ENCODE data around the gene CLIP1.

The CLIP1 gene

DNA sequence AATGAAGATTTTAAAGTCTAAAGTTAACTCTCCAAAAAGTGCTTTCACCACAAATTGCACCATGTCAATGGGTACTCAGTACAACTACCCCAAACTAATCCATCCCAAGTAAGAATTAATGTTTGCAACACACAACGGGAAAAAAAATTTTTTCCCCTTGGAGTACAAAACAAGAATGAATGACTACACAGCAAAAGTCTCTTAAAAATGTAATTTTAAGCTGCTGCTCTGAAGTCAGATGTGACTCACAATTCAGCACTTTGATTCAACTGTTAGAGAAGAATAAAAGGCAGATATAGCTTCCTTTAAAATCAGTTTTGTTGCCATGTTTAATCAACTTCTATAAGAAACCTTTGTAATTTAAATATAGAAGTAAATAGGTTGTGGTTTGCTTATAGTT, 113.7 kb downstream of the CLIP1 start:
- no peak overlapping the region for H3K4me3 ChIP-seq (replicated peaks; ENCODE audit: low read depth, low read length)
- TF ChIP-seq, protein P1, sequence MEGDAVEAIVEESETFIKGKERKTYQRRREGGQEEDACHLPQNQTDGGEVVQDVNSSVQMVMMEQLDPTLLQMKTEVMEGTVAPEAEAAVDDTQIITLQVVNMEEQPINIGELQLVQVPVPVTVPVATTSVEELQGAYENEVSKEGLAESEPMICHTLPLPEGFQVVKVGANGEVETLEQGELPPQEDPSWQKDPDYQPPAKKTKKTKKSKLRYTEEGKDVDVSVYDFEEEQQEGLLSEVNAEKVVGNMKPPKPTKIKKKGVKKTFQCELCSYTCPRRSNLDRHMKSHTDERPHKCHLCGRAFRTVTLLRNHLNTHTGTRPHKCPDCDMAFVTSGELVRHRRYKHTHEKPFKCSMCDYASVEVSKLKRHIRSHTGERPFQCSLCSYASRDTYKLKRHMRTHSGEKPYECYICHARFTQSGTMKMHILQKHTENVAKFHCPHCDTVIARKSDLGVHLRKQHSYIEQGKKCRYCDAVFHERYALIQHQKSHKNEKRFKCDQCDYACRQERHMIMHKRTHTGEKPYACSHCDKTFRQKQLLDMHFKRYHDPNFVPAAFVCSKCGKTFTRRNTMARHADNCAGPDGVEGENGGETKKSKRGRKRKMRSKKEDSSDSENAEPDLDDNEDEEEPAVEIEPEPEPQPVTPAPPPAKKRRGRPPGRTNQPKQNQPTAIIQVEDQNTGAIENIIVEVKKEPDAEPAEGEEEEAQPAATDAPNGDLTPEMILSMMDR (IDR thresholded peaks at IDR 0.05; ENCODE audit: insufficient read depth, low read length, poor library complexity, severe bottlenecking): no peak
- DNase-seq (ENCODE audit: extremely low read depth, insufficient read length): no peak
- H3K27me3 ChIP-seq (replicated peaks; ENCODE audit: control insufficient read depth, insufficient read depth, low read length): no peaks in the 10 kb centered on the region
- peaks cover 6% of the 10 kb centered on the region for H3K36me3 ChIP-seq (ENCODE audit: control insufficient read depth, insufficient read depth, low read length)

DNA sequence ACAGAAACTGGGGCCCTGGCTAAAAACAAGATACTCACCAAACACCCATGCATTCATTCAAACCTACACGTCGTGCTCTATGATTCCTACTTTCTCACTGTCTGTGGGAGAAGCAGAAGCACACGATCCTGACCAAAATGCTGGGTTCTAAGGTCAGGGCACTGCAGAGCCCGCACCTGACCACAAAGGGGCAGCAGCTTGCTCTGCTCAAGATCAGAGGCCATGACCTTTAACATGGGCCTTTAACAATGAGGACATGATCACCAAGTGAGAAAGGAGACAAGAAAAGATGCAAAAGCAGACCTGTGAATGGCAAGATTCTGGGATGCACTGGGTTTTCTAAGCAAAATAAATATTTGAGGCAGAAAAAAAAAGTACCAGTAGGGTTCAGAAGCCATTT, 116.1 kb downstream of the CLIP1 start:
- no peak overlapping the region for H3K4me3 ChIP-seq (replicated peaks; ENCODE audit: low read depth, low read length)
- peaks cover 6% of the 10 kb centered on the region for H3K36me3 ChIP-seq (ENCODE audit: control insufficient read depth, insufficient read depth, low read length)
- no peak for DNase-seq (ENCODE audit: extremely low read depth, insufficient read length)
- H3K27me3 ChIP-seq (replicated peaks; ENCODE audit: control insufficient read depth, insufficient read depth, low read length): no peaks in the 10 kb centered on the region
- TF ChIP-seq, protein P1 (IDR thresholded peaks at IDR 0.05; ENCODE audit: insufficient read depth, low read length, poor library complexity, severe bottlenecking): peak; percentile 38

DNA sequence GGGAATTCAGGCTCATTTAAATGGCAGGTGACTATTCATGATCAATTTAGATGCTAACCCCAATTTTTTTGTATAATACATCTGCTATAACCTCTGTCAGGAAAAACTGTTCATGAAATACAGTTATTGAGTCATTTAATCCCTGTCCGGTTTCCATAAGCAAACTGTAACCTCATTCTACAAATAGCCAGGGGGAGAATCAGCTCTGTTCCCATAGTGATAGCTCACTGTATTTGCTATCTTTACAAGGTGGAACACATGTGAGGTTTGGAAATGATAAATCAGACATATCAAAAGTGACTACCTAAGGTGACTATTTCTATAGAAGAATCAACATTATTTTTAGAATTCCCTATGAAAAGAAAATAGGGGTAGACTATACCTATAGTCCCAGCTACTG, 117.5 kb downstream of the CLIP1 start:
- H3K27me3 ChIP-seq (replicated peaks; ENCODE audit: control insufficient read depth, insufficient read depth, low read length): no peaks in the 10 kb centered on the region
- peaks cover 6% of the 10 kb centered on the region for H3K36me3 ChIP-seq (ENCODE audit: control insufficient read depth, insufficient read depth, low read length)
- DNase-seq (ENCODE audit: extremely low read depth, insufficient read length): no peak
- H3K4me3 ChIP-seq (replicated peaks; ENCODE audit: low read depth, low read length): no peak overlapping the region
- TF ChIP-seq, protein P1 (IDR thresholded peaks at IDR 0.05; ENCODE audit: insufficient read depth, low read length, poor library complexity, severe bottlenecking): no peak

DNA sequence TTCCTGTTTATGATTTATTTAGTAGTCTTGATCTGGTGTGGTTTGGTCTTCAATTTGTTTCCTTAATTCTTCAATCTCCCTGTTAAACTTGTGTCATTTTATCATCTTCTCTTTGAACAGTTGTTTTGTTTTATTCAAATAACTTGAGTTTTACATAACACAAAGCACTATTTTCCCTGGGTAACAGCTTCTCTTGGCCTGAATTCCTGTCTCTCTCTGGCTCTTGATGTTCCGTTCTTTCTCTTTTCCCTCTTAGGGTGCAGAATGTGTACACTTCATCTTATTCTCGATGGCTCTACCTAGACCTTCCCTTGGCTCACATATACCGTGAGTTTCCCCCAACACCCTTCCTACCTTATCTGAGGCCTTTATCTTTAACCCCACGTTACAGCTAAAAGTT, 119.4 kb downstream of the CLIP1 start:
- H3K4me3 ChIP-seq (replicated peaks; ENCODE audit: low read depth, low read length): no peak overlapping the region
- TF ChIP-seq, protein P1 (IDR thresholded peaks at IDR 0.05; ENCODE audit: insufficient read depth, low read length, poor library complexity, severe bottlenecking): no peak
- H3K36me3 ChIP-seq (ENCODE audit: control insufficient read depth, insufficient read depth, low read length): peaks cover 5% of the 10 kb centered on the region
- DNase-seq (ENCODE audit: extremely low read depth, insufficient read length): no peak
- H3K27me3 ChIP-seq (replicated peaks; ENCODE audit: control insufficient read depth, insufficient read depth, low read length): no peaks in the 10 kb centered on the region

DNA sequence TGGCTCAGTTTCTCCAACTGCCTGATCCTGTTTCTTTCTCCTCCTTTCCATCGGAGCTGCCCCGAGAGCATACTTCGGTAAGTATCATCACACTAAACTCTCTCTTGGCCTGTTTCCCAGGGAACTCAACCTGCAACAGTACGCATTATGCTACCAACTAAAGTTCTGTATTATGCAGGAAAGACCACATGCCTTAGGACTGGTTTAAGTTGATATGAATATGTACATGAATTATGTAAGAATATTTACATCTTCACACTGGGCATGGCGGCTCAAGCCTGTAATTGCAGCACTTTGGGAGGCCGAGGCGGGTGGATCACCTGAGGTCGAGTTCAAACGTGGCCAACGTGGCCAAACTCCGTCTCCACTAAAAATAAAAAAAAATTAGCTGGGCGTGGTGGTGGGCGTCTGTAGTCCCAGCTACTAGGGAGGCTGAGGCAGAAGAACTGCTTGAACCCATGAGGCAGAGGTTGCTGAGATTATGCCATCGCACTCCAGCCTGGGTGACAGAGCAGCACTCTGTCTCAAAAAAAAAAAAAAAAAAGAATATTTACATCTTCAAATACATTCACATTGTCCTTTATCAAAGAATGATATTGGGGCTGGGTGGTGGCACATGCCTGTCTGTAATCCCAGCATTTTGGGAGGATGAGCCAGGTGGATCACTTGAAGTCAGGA, 124.3 kb downstream of the CLIP1 start:
- DNase-seq (ENCODE audit: extremely low read depth, insufficient read length): no peak
- peaks cover 3% of the 10 kb centered on the region for H3K36me3 ChIP-seq (ENCODE audit: control insufficient read depth, insufficient read depth, low read length)
- no peak overlapping the region for H3K4me3 ChIP-seq (replicated peaks; ENCODE audit: low read depth, low read length)
- no peaks in the 10 kb centered on the region for H3K27me3 ChIP-seq (replicated peaks; ENCODE audit: control insufficient read depth, insufficient read depth, low read length)
- TF ChIP-seq, protein P1 (IDR thresholded peaks at IDR 0.05; ENCODE audit: insufficient read depth, low read length, poor library complexity, severe bottlenecking): no peak

DNA sequence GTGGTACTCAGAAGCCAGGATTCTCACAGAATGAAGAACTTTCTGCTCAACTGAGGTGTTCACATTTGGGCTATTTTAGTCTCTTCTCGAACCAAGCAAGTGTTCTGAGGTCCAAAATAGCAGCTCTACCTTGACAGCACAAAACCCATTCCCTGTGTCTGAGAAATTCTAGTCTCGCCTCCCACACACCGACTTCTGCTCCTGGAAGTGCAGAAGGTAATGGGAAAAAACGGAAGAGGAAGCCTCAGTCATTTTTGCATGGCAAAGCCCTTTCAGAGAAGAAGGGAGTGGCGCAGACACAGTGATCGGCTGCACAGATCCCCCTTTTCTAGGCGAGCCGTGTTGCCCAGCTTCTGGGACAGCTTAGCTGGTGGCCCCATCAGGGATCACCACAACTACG, 125.0 kb downstream of the CLIP1 start:
- peaks cover 3% of the 10 kb centered on the region for H3K36me3 ChIP-seq (ENCODE audit: control insufficient read depth, insufficient read depth, low read length)
- TF ChIP-seq, protein P1 (IDR thresholded peaks at IDR 0.05; ENCODE audit: insufficient read depth, low read length, poor library complexity, severe bottlenecking): no peak

More for the DNA sequence above, 125.0 kb downstream of the CLIP1 start:
- no peak for DNase-seq (ENCODE audit: extremely low read depth, insufficient read length)
- H3K4me3 ChIP-seq (replicated peaks; ENCODE audit: low read depth, low read length): no peak overlapping the region
- H3K27me3 ChIP-seq (replicated peaks; ENCODE audit: control insufficient read depth, insufficient read depth, low read length): no peaks in the 10 kb centered on the region

All from GM06990 (cell line).